IMR-90 (cell line): Measurements from ENCODE around the gene NOS2. TPM values are rescaled to one million over a fixed set of nuclear protein-coding genes. Genes with fewer than 3 reads are reported as not detected.
"Not testable (repeated sequence)": the region's sequence is repeated elsewhere in the genome, so short reads cannot be mapped to it uniquely, and the experiment has no call there.

ENCODE experiments used
- ATAC-seq: fragments of 200-7000 bp; cut with Tn5 transposase; 2 replicates; pipeline ENCODE4 v1.9.1; 2020; ENCODE audit warnings: low read depth, mild to moderate bottlenecking, moderate library complexity
- BruUV-seq: library from RNA; stranded (reverse); fragments of 400-500 nt; replicated peaks from 2 replicates; lab custom pipeline; 2021; lab: Mats Ljungman, UMichigan
- CTCF ChIA-PET: fragments of 300-600 bp; formaldehyde crosslinking; extraction: SDS; loops from one replicate; lab custom pipeline; 2021; ENCODE audit warnings: antibody characterized with exemption; lab: Yijun Ruan, JAX
- POLR2A ChIA-PET: fragments of 300-600 bp; sonication (Branson Sonifier 250); formaldehyde crosslinking; loops from one replicate; lab custom pipeline; 2022; ENCODE audit warnings: antibody characterized with exemption; ENCODE audit not compliant: unreplicated experiment; lab: Charles Lee
- DNase-seq: peaks from one replicate; pipeline ENCODE4 v3.0.0; 2013
- H2AFZ ChIP-seq: replicated peaks from 2 replicates; pipeline ENCODE3; 2013; ENCODE audit warnings: low read length, mild to moderate bottlenecking; ENCODE audit not compliant: poor library complexity
- H2AK5ac ChIP-seq: 2 replicates; pipeline ENCODE4 v1.6.1; 2013; ENCODE audit warnings: low read depth, low read length, inconsistent platforms
- H2AK9ac ChIP-seq: replicated peaks from 2 replicates; pipeline ENCODE3; 2013; ENCODE audit warnings: mild to moderate bottlenecking, low read depth, low read length, moderate library complexity; ENCODE audit not compliant: poor library complexity
- H2BK120ac ChIP-seq: 2 replicates; pipeline ENCODE4 v1.6.1; 2013; ENCODE audit warnings: low read depth, low read length, inconsistent platforms
- H2BK15ac ChIP-seq: 3 replicates; pipeline ENCODE4 v1.6.1; 2013; ENCODE audit warnings: low read depth, low read length, inconsistent platforms
- H2BK20ac ChIP-seq: 2 replicates; pipeline ENCODE4 v1.6.1; 2013; ENCODE audit warnings: low read depth, mild to moderate bottlenecking, inconsistent platforms, low read length, moderate library complexity
- H2BK5ac ChIP-seq: 2 replicates; pipeline ENCODE4 v1.6.1; 2013; ENCODE audit warnings: mild to moderate bottlenecking, low read depth, low read length, inconsistent platforms; ENCODE audit not compliant: poor library complexity, severe bottlenecking
- H3K14ac ChIP-seq: replicated peaks from 2 replicates; pipeline ENCODE4 v1.6.1; 2013; ENCODE audit warnings: low read depth, low read length, inconsistent platforms
- H3K18ac ChIP-seq: 2 replicates; pipeline ENCODE4 v1.6.1; 2013; ENCODE audit warnings: low read depth, low read length, control low read depth
- H3K23ac ChIP-seq: 2 replicates; pipeline ENCODE4 v1.6.1; 2013; ENCODE audit warnings: low read depth, low read length, inconsistent platforms
- H3K27ac ChIP-seq: 2 replicates; pipeline ENCODE4 v1.5.1; 2013; ENCODE audit warnings: mild to moderate bottlenecking, control low read depth, low read length; ENCODE audit not compliant: insufficient read depth
- H3K27me3 ChIP-seq: 2 replicates; pipeline ENCODE4 v1.6.1; 2013; ENCODE audit warnings: low read length; ENCODE audit not compliant: control insufficient read depth, insufficient read depth
- H3K36me3 ChIP-seq: 2 replicates; pipeline ENCODE4 v1.6.1; 2013; ENCODE audit warnings: low read length, mixed read lengths; ENCODE audit not compliant: control insufficient read depth, insufficient read depth
- H3K4ac ChIP-seq: 2 replicates; pipeline ENCODE4 v1.6.1; 2013; ENCODE audit warnings: low read depth, low read length, inconsistent platforms
- H3K4me1 ChIP-seq: 2 replicates; pipeline ENCODE4 v1.6.1; 2013; ENCODE audit warnings: low read length, mixed read lengths; ENCODE audit not compliant: control insufficient read depth, insufficient read depth
- H3K4me2 ChIP-seq: 2 replicates; pipeline ENCODE4 v1.6.1; 2013; ENCODE audit warnings: low read depth, mild to moderate bottlenecking, control low read depth, low read length, moderate library complexity
- H3K4me3 ChIP-seq: 2 replicates; pipeline ENCODE4 v1.5.1; 2013; ENCODE audit warnings: low read depth, mild to moderate bottlenecking, control low read depth, low read length, moderate library complexity; ENCODE audit not compliant: insufficient read depth
- H3K56ac ChIP-seq: 2 replicates; pipeline ENCODE4 v1.6.1; 2013; ENCODE audit warnings: low read length, inconsistent platforms; ENCODE audit not compliant: insufficient read depth; ENCODE audit errors: extremely low read depth
- H3K79me1 ChIP-seq, 2 experiments: 2 replicates each; pipeline ENCODE4 v1.6.1; 2013; ENCODE audit warnings: low read length in 2 of 2, inconsistent platforms in 1 of 2, low read depth in 1 of 2
- H3K9ac ChIP-seq: 2 replicates; pipeline ENCODE4 v1.6.1; 2013; ENCODE audit warnings: low read depth, low read length, control low read depth
- H3K9me1 ChIP-seq: 2 replicates; pipeline ENCODE4 v1.6.1; 2013; ENCODE audit warnings: low read length, inconsistent platforms; ENCODE audit not compliant: insufficient read depth
- H3K9me3 ChIP-seq: 2 replicates; pipeline ENCODE4 v1.6.1; 2013; ENCODE audit warnings: low read length; ENCODE audit not compliant: control insufficient read depth, insufficient read depth
- H4K20me1 ChIP-seq: 2 replicates; pipeline ENCODE4 v1.6.1; 2013; ENCODE audit warnings: low read length, inconsistent platforms; ENCODE audit not compliant: insufficient read depth
- H4K5ac ChIP-seq: 2 replicates; pipeline ENCODE4 v1.6.1; 2013; ENCODE audit warnings: mild to moderate bottlenecking, low read depth, low read length, control low read depth
- H4K8ac ChIP-seq, 2 experiments: 2 replicates each; pipeline ENCODE4 v1.6.1; 2013; ENCODE audit warnings: low read depth in 2 of 2, low read length in 2 of 2, control low read depth in 1 of 2, inconsistent platforms in 1 of 2
- H4K91ac ChIP-seq: 2 replicates; pipeline ENCODE4 v1.6.1; 2013; ENCODE audit warnings: low read depth, low read length, inconsistent platforms; ENCODE audit not compliant: insufficient read depth
- BHLHE40 ChIP-seq: fragments of 150-350 bp; IDR thresholded peaks from 2 replicates; pipeline ENCODE4 v1.6.1; 2016; ENCODE audit warnings: mild to moderate bottlenecking, low read depth, low read length
- MAFK ChIP-seq: IDR thresholded peaks from 2 replicates; pipeline ENCODE4 v1.6.1; 2012; ENCODE audit warnings: low read depth, low read length, improper control_type of control experiment
- MAZ ChIP-seq: IDR thresholded peaks from 2 replicates; pipeline ENCODE4 v1.6.1; 2012; ENCODE audit warnings: low read depth, mild to moderate bottlenecking, low read length, improper control_type of control experiment, moderate library complexity, borderline replicate concordance
- MXI1 ChIP-seq: IDR thresholded peaks from 2 replicates; pipeline ENCODE4 v1.6.1; 2012; ENCODE audit warnings: low read depth, mild to moderate bottlenecking, low read length, moderate library complexity, borderline replicate concordance
- NFE2L2 ChIP-seq: fragments of 150-350 bp; IDR thresholded peaks from 2 replicates; pipeline ENCODE4 v1.6.1; 2016; ENCODE audit warnings: low read depth, mild to moderate bottlenecking, low read length
- RAD21 ChIP-seq: IDR thresholded peaks from 2 replicates; pipeline ENCODE4 v1.6.1; 2012; ENCODE audit warnings: low read length, improper control_type of control experiment
- SMC3 ChIP-seq: fragments of 150-350 bp; IDR thresholded peaks from 2 replicates; pipeline ENCODE4 v1.6.1; 2016; ENCODE audit warnings: low read depth, mild to moderate bottlenecking, antibody characterized with exemption, low read length, moderate library complexity
- WGBS, 2 experiments: methylation state at CpG; one replicate each; pipeline versions ENCODE4 v1.1.5 to v1.1.7; 2013; ENCODE audit warnings: missing lambda C conversion rate in 2 of 2; ENCODE audit not compliant: insufficient read length in 1 of 2; ENCODE audit errors: extremely low coverage in 2 of 2; 5-methylcytosine and 5-hydroxymethylcytosine counted together
- dilution Hi-C: fragments of 300-500 bp; cut with HindIII; formaldehyde crosslinking; loops from one replicate; pipeline ENCODE4 v1.14.3; 2018; ENCODE audit warnings: low sequenced_read_pairs; ENCODE audit not compliant: unreplicated experiment
- in situ Hi-C: fragments of 300-500 bp; cut with MboI; formaldehyde crosslinking; loops from 3 replicates; pipeline ENCODE4 v1.14.3; 2019; ENCODE audit warnings: low sequenced_read_pairs, inconsistent platforms, mixed read lengths
- intact Hi-C: fragments of 100-400 bp; cut with micrococcal nuclease; formaldehyde crosslinking; loops from 2 replicates; pipeline ENCODE4 v1.10.0; 2022
- polyA plus RNA-seq, 3 experiments: library from polyadenylated mRNA; depleted of rRNA; stranded (reverse); fragments of >200 nt; gene quantifications; 2 replicates each; pipeline ENCODE4 v1.2.3, GENCODE V29; 2012; ENCODE audit warnings: low replicate concordance in 1 of 3
- total RNA-seq: library from RNA; depleted of rRNA; stranded (reverse); fragments of >200 nt; gene quantifications from 2 replicates; pipeline ENCODE4 v1.2.3, GENCODE V29; 2012
- TF ChIP-seq, protein P1 (sequence below): fragments of 150-350 bp; IDR thresholded peaks from 2 replicates; pipeline ENCODE4 v1.6.1; 2017; ENCODE audit warnings: mild to moderate bottlenecking, antibody characterized with exemption, low read length, low read depth

NOS2 gene
- total and polyA plus RNA-seq, 2 of the 4 experiments (the other 2 are of a cell fraction), result under 0.01 TPM; not detected in 1

DNA sequence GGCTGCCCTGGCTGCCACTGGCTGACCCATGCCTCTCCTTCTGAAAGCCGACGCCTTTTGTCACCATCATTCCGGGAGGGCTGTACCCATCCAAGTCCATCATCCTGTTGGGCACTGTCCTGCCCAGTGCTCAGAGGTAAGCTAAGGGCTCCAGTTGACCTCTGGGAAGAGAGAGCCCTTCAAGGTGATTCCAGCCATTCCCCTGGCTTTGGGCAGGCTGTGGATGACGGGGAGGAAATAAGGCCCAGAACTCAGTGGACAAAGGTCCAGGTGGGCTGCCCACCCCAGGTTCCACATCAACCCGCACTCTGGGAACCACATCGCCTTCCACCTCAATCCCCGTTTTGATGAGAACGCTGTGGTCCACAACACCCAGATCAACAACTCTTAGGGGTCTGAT is 45.8 kb downstream of the NOS2 start:
- BruUV-seq, result no TSS peak
- no peak overlapping the region for H2BK120ac ChIP-seq
- H2AFZ ChIP-seq, result no peak overlapping the region
- ATAC-seq (no peak), DNase-seq (no peak)
- dilution Hi-C loops, result no loop called here
- POLR2A ChIA-PET, result no interaction called here
- no peak overlapping the region for H4K5ac ChIP-seq
- no peak overlapping the region for H4K91ac ChIP-seq
- no peak overlapping the region for H2BK5ac ChIP-seq
- H3K4me3 ChIP-seq, result no peak overlapping the region
- H3K4ac ChIP-seq, result no peak overlapping the region
- no peaks in the 10 kb centered on the region for H4K20me1 ChIP-seq
- no CpG with 5 or more reads among the region's 8 CpGs for WGBS, 2 experiments
- no peak overlapping the region for H2BK20ac ChIP-seq
- no peak overlapping the region for H3K4me2 ChIP-seq
- H3K18ac ChIP-seq, result no peak overlapping the region
- intact Hi-C loops, result no loop called here
- H3K27me3 ChIP-seq, result no peaks in the 10 kb centered on the region; the same call in 1 of the 2 replicates
- H3K9me1 ChIP-seq, result no peaks in the 10 kb centered on the region
- H2AK9ac ChIP-seq, result no peak overlapping the region
- H2BK15ac ChIP-seq, result no peak overlapping the region
- no peaks in the 10 kb centered on the region for H3K79me1 ChIP-seq
- H3K14ac ChIP-seq, result no peak overlapping the region
- TF ChIP-seq NFE2L2, result no peak
- no peak for TF ChIP-seq MAFK
- TF ChIP-seq MXI1, result no peak
- TF ChIP-seq RAD21, result no peak
- TF ChIP-seq BHLHE40, result no peak
- TF ChIP-seq, protein P1, sequence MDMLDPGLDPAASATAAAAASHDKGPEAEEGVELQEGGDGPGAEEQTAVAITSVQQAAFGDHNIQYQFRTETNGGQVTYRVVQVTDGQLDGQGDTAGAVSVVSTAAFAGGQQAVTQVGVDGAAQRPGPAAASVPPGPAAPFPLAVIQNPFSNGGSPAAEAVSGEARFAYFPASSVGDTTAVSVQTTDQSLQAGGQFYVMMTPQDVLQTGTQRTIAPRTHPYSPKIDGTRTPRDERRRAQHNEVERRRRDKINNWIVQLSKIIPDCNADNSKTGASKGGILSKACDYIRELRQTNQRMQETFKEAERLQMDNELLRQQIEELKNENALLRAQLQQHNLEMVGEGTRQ, result no peak
- TF ChIP-seq MAZ, result no peak
- TF ChIP-seq SMC3, result no peak
- H3K56ac ChIP-seq, result no peak overlapping the region
- no peak overlapping the region for H2AK5ac ChIP-seq
- no peaks in the 10 kb centered on the region for H3K9me3 ChIP-seq
- H3K27ac ChIP-seq, result no peak overlapping the region
- H3K9ac ChIP-seq, result no peak overlapping the region
- CTCF ChIA-PET, result interaction anchor here (1.2 kb wide), 1 partner anchor 100 kb away, joined by 4 read pairs; no protein-coding TSS in a partner anchor
- in situ Hi-C loops, result loop anchor here (25.0 kb wide), 1 partner anchor 517 kb away; no protein-coding TSS in a partner anchor
- H3K4me1 ChIP-seq, result no peaks in the 10 kb centered on the region
- no peak overlapping the region for H4K8ac ChIP-seq
- H3K36me3 ChIP-seq, result no peaks in the 10 kb centered on the region
- H3K23ac ChIP-seq, result no peak overlapping the region

DNA sequence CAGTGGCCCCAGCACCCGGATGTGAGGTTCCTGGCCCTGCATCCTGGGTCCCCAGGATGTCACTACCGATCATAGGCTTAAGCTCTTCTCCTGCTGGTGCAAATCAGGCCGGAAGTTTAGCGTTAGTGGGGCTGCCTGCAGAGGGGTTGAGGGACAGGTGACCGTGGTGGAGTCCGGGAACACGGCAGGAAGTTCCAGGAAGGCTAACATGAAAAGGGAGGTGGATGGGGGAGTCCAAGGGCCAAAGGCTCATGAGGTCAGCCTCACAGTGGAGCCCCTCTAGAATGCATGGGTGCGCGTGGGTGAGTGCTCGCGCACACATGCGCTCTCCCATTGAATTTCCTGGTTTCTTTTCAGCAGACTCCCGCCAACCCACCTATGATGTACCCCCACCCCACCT is 46.6 kb downstream of the NOS2 start:
- H3K18ac ChIP-seq, H3K4me2 ChIP-seq, H3K4me1 ChIP-seq, POLR2A ChIA-PET, dilution Hi-C loops, H2BK120ac ChIP-seq, ATAC-seq, H3K9me1 ChIP-seq, H2BK15ac ChIP-seq, H2AK9ac ChIP-seq, H3K4ac ChIP-seq, H3K79me1 ChIP-seq, H3K9ac ChIP-seq, H3K14ac ChIP-seq, H2AFZ ChIP-seq, BruUV-seq, H4K20me1 ChIP-seq, H4K8ac ChIP-seq, H3K56ac ChIP-seq, DNase-seq, H4K5ac ChIP-seq, H3K9me3 ChIP-seq, H3K4me3 ChIP-seq, H2AK5ac ChIP-seq, H4K91ac ChIP-seq, H2BK20ac ChIP-seq, H2BK5ac ChIP-seq, H3K36me3 ChIP-seq, H3K27me3 ChIP-seq, intact Hi-C loops, H3K27ac ChIP-seq, H3K23ac ChIP-seq: not testable (repeated sequence)
- in situ Hi-C loops, result loop anchor here (25.0 kb wide), 1 partner anchor 516 kb away; no protein-coding TSS in a partner anchor
- CTCF ChIA-PET, result interaction anchor here (1.2 kb wide), 1 partner anchor 99 kb away, joined by 4 read pairs; no protein-coding TSS in a partner anchor
- WGBS, 2 experiments, result 83% methylated on average over 6 of the region's 13 CpGs; no CpG with 5 or more reads in 1 of the 2 experiments
